Measurements from ENCODE around the gene PCDH7.

The PCDH7 gene

DNA sequence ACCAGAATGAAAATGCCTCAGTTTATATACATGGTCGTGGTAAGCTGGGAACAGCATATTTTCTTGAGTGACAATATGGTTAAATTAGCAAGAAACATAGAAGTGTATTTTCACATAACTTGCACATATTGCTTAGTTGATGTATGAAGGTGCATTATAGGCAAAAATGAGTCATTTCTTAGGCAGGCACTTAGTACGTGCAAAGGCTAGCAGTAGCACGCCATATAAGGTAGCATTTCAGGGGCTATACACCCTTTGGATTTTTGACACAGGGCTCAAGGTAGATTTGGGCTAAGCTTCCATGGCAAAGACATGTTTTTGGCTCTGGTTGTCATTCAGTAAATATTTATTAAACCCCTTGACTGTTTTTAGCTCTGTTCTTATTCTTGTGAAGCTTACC, 33.1 kb downstream of the PCDH7 start:
- DNase-seq (ENCODE audit: low read depth), result peak; percentile 52
- TF ChIP-seq, protein P1, sequence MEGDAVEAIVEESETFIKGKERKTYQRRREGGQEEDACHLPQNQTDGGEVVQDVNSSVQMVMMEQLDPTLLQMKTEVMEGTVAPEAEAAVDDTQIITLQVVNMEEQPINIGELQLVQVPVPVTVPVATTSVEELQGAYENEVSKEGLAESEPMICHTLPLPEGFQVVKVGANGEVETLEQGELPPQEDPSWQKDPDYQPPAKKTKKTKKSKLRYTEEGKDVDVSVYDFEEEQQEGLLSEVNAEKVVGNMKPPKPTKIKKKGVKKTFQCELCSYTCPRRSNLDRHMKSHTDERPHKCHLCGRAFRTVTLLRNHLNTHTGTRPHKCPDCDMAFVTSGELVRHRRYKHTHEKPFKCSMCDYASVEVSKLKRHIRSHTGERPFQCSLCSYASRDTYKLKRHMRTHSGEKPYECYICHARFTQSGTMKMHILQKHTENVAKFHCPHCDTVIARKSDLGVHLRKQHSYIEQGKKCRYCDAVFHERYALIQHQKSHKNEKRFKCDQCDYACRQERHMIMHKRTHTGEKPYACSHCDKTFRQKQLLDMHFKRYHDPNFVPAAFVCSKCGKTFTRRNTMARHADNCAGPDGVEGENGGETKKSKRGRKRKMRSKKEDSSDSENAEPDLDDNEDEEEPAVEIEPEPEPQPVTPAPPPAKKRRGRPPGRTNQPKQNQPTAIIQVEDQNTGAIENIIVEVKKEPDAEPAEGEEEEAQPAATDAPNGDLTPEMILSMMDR (conservative IDR thresholded peaks at IDR 0.05; ENCODE audit: low read depth, low read length), result no peak
- no peak overlapping the region for H3K4me3 ChIP-seq (ENCODE audit: low read length)

DNA sequence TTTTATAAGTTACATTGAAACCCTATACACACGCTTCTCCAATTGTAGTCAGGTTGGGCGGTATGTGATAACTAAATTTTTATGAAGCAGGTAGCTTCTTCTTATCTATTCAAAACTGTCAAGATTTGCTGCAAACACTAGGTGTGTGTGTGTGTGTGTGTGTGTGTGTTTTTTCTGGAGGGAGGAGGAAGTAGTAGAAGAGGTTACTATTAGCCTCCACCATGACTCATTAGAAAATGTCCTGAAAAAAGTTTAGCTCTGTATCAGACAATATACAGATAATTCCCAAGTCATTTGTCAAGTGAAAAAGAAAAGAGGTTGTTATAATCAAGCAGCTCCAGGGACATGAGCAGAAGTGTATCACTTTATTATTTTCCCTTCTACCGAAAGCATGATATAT, 33.9 kb downstream of the PCDH7 start:
- no peak overlapping the region for H3K4me3 ChIP-seq (ENCODE audit: low read length)
- no peak for DNase-seq (ENCODE audit: low read depth)
- TF ChIP-seq, protein P1 (conservative IDR thresholded peaks at IDR 0.05; ENCODE audit: low read depth, low read length), result no peak

DNA sequence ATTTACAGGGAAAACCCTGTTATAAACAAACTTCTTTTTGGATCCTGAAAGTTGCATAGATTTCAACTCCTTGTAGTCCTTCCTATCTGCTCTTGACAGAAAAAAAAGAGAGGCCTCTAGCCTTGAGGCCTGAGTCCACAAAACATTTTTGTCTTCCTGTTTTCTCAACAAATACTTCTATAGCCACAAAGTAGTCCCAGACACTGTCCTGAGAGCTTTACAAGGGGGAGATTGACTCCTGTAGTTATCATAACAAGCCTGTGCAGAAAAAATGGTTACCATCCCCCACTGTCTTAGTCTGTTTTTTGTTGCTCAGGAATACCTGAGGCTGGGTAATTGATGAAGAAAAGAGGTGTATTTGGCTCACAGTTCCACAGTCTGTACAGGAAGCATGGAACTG, 35.2 kb downstream of the PCDH7 start:
- TF ChIP-seq, protein P1 (conservative IDR thresholded peaks at IDR 0.05; ENCODE audit: low read depth, low read length), result no peak
- no peak for DNase-seq (ENCODE audit: low read depth)
- H3K4me3 ChIP-seq (ENCODE audit: low read length), result no peak overlapping the region

DNA sequence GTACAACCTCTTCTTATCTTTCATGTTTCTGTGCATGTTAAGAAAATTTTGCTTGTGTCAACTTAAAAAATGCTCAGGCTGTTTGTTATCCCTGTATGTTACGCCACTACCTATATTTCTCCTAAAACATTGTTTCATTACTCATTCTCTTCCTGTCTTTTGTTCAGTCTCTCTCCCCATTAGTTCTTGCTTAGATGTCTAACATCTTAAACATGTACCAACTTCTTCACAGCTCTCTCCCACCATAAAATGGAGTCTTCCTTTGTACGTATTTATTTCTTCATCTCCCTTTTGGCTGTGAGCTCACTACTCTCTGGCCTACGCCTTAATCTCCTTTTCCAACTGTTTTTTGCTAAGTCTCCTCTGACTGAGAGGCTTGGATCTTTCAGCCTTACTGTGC, 36.4 kb downstream of the PCDH7 start:
- H3K4me3 ChIP-seq (ENCODE audit: low read length), result no peak overlapping the region
- no peak for DNase-seq (ENCODE audit: low read depth)
- TF ChIP-seq, protein P1 (conservative IDR thresholded peaks at IDR 0.05; ENCODE audit: low read depth, low read length), result no peak

DNA sequence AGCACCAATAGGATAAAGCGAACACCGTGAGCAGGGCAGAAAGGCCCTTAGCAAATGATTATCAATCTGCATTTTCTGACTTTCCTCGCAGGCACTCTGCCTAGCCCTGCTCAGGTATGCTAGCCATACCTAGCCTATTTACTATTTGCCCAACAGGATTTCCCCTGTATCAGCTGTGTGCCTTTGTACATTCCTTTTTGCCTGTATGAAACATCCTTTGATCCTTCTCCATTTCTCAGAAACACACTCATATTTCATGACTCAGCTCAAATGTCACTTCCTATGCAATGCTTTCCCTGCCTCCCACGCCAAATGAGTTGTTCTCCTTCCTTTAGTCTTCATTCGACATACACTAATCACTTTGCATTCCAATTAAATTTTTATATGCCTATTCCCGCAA, 37.2 kb downstream of the PCDH7 start:
- TF ChIP-seq, protein P1 (conservative IDR thresholded peaks at IDR 0.05; ENCODE audit: low read depth, low read length), result no peak
- H3K4me3 ChIP-seq (ENCODE audit: low read length), result no peak overlapping the region
- DNase-seq (ENCODE audit: low read depth), result peak; percentile 78

DNA sequence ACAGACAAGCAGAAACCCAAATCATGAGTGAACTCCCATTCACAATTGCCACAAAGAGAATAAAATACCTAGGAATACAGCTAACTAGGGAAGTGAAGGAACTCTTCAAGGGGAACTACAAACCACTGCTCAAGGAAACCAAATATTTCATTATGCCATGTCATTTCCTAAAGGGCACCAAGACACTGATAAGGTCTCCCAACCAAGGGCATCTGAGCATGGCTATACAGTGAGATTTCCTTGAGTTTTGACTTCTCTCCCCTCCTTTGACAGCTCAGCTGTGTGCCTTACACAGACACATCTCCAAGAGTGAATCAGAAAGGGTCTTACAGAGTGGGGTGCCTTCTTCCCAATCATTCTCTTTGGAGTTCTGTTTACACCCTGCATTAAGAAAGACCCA, 40.4 kb downstream of the PCDH7 start:
- no peak overlapping the region for H3K4me3 ChIP-seq (ENCODE audit: low read length)
- TF ChIP-seq, protein P1 (conservative IDR thresholded peaks at IDR 0.05; ENCODE audit: low read depth, low read length), result no peak
- no peak for DNase-seq (ENCODE audit: low read depth)

DNA sequence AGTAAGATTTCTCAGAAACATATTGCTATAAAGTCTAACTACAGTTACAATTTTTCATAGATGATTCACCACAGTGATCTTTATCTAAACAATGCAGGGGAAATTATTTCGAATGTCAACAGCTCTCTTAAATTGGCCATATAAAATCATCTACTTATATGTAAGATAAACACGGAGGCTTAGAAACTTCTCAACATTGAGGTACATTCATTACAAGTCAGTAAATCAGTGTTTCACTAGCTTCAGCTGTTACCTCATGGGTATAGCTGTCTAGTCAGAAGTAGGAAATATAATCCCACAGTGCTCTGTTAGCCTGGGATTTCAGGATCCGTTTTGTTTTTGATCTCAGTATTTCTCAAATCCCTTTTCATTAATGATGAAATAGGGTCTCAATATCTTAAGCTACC, 43.2 kb downstream of the PCDH7 start:
- DNase-seq (ENCODE audit: low read depth), result no peak
- no peak overlapping the region for H3K4me3 ChIP-seq (ENCODE audit: low read length)
- TF ChIP-seq, protein P1 (conservative IDR thresholded peaks at IDR 0.05; ENCODE audit: low read depth, low read length), result no peak

Data from retinal pigment epithelial cell (primary cell).